ENCODE data around the gene KDM4F. TPM values are rescaled to one million over a fixed set of nuclear protein-coding genes. Genes with fewer than 3 reads are reported as not detected.

KDM4F gene
- total and polyA plus RNA-seq, 2 donors from 2014 or later = not detected

- Histone ChIP-seq H3K27ac (ENCODE audit: low read depth in 2 of 2, low read length in 2 of 2) (no peak overlapping the region), H3K9me3 (ENCODE audit: control insufficient read depth in 2 of 3, insufficient read depth in 1 of 3, low read length in 3 of 3) (no peaks in the 10 kb centered on the region), H3K9ac (ENCODE audit: low read length in 3 of 3) (no peak overlapping the region), H3K4me3 (ENCODE audit: low read length in 3 of 3) (no peak overlapping the region), H3K4me1 (ENCODE audit: control insufficient read depth in 2 of 3, insufficient read depth in 2 of 3, low read depth in 1 of 3, low read length in 3 of 3) (peaks cover 0 to 11% (median 9%) of the 10 kb centered on the region in 3 donors), H3K36me3 (ENCODE audit: control insufficient read depth in 2 of 3, insufficient read depth in 3 of 3, low read length in 3 of 3) (no peaks in the 10 kb centered on the region), H3K27me3 (ENCODE audit: control insufficient read depth, insufficient read depth, low read length) (no peaks in the 10 kb centered on the region)
- no peak for TF ChIP-seq CTCF (IDR thresholded peaks at IDR 0.05; ENCODE audit: borderline replicate concordance, extremely low read depth, insufficient read depth)
- intact Hi-C loops (cut with DNase I) = no loop called here
- FAIRE-seq (no peak), DNase-seq (peak in 1 of 5 donors; percentile 59)
Observed at GRCh38 chr11:95050595-95051202, 1.5 kb downstream of the KDM4F start.

DNA sequence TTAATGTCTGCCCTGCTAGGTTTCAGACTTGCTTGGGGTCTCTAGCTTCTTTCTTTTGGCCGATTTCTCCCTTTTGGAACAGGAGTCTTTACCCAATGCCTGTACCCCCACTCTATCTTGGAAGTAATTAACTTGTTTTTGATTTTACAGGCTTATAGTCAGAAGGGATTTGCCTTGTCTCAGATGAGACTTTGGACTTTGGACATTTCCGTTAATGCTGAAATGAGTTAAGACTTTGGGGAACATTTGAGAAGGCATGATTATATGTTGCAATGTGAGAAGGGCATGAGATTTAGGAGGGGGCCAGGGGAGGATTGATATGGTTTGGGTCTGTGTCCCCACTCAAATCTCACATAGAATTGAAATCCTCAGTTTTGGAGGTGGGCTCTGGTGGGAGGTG lies 5.1 kb downstream of the KDM4F start:
- intact Hi-C loops (cut with DNase I) = no loop called here
- Histone ChIP-seq H3K27ac (ENCODE audit: low read depth in 2 of 2, low read length in 2 of 2) (peak overlapping the region in 1 of 2 donors; percentile 10), H3K9ac (ENCODE audit: low read length in 3 of 3) (no peak overlapping the region), H3K36me3 (ENCODE audit: control insufficient read depth in 2 of 3, insufficient read depth in 3 of 3, low read length in 3 of 3) (no peaks in the 10 kb centered on the region), H3K4me3 (ENCODE audit: low read length in 3 of 3) (no peak overlapping the region), H3K9me3 (ENCODE audit: control insufficient read depth in 2 of 3, insufficient read depth in 1 of 3, low read length in 3 of 3) (no peaks in the 10 kb centered on the region), H3K27me3 (ENCODE audit: control insufficient read depth, insufficient read depth, low read length) (no peaks in the 10 kb centered on the region), H3K4me1 (ENCODE audit: control insufficient read depth in 2 of 3, insufficient read depth in 2 of 3, low read depth in 1 of 3, low read length in 3 of 3) (peaks cover 0 to 11% (median 9%) of the 10 kb centered on the region in 3 donors)
- TF ChIP-seq CTCF (IDR thresholded peaks at IDR 0.05; ENCODE audit: borderline replicate concordance, extremely low read depth, insufficient read depth) = no peak
- DNase-seq (no peak), FAIRE-seq (no peak)

DNA sequence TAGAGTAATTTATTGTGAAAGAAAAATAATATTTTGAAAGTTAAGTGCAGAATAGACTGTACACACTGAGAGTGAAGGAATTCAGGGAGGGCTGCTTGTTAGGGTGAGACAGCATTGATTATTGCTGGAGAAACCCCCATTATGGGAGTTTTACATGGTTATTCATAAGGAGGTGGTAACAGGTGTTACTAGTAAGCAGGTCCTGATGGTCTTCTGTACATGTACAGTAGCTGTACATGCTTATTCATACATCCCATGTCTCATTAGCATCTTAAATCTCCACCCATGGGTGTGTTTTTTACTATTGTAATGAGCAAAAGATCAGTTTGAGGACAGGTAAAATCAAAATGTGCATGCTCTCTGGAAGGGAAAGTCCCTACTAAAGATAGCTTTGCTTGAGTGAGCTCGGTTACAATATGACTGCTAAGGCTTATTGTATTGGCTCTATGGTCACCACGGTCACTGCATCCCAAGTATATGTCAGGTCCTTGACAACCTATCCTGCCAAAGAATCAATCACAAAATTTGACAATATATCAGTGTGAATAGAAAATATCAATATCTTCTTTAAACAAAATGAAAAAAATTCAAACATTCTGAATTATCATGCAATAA lies 6.2 kb downstream of the KDM4F start:
- FAIRE-seq = no peak
- intact Hi-C loops (cut with DNase I) = no loop called here
- Histone ChIP-seq H3K9ac (ENCODE audit: low read length in 3 of 3) (no peak overlapping the region), H3K36me3 (ENCODE audit: control insufficient read depth in 2 of 3, insufficient read depth in 3 of 3, low read length in 3 of 3) (no peaks in the 10 kb centered on the region), H3K27me3 (ENCODE audit: control insufficient read depth, insufficient read depth, low read length) (no peaks in the 10 kb centered on the region), H3K4me1 (ENCODE audit: control insufficient read depth in 2 of 3, insufficient read depth in 2 of 3, low read depth in 1 of 3, low read length in 3 of 3) (peaks cover 0 to 11% (median 9%) of the 10 kb centered on the region in 3 donors), H3K4me3 (ENCODE audit: low read length in 3 of 3) (no peak overlapping the region), H3K9me3 (ENCODE audit: control insufficient read depth in 2 of 3, insufficient read depth in 1 of 3, low read length in 3 of 3) (no peaks in the 10 kb centered on the region), H3K27ac (ENCODE audit: low read depth in 2 of 2, low read length in 2 of 2) (no peak overlapping the region)
- TF ChIP-seq CTCF (IDR thresholded peaks at IDR 0.05; ENCODE audit: borderline replicate concordance, extremely low read depth, insufficient read depth) = no peak
- no peak for DNase-seq

All from kidney (tissue), 14 donors.